ENCODE results near the gene IPCEF1. TPM values are rescaled to one million over a fixed set of nuclear protein-coding genes. Genes with fewer than 3 reads are reported as not detected.

IPCEF1 gene
- total RNA-seq, 1 donor from 2014 or later, result 18.8 TPM

DNA sequence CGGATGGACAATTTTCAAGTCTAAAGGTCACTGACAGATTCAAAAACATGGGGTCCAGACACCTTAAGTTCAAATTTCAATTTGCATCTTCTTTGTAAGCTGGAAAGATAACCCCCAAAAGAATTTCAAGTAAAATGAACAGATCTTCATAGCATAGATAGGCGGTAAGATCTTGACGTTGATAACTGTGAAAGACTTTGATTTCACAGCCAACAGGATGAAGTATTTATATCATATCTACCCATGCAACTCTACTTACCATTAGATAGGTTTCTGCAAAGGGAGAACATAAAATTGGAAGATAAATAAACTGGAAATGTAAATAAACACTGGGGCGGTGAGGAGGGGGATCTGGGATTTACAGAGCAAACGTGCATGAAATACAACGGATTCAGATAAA, 137.8 kb downstream of the IPCEF1 start:
- Mint-ChIP-seq H3K4me1 (ENCODE audit: unreplicated experiment) (peaks cover 22% of the 10 kb centered on the region), H3K27ac (ENCODE audit: unreplicated experiment) (no peak overlapping the region), H3K9me3 (ENCODE audit: unreplicated experiment) (no peaks in the 10 kb centered on the region), H3K4me3 (ENCODE audit: unreplicated experiment) (no peak overlapping the region), H3K27me3 (ENCODE audit: unreplicated experiment) (no peaks in the 10 kb centered on the region), H3K36me3 (ENCODE audit: low read depth, unreplicated experiment) (peaks cover 14% of the 10 kb centered on the region)
- no peak for TF ChIP-seq CTCF (IDR thresholded peaks at IDR 0.05; ENCODE audit: unreplicated experiment)
- DNase-seq (ENCODE audit: low spot score), result no peak

- no peaks in the 10 kb centered on the region for H3K9me3 Mint-ChIP-seq (ENCODE audit: unreplicated experiment)
- peaks cover 22% of the 10 kb centered on the region for H3K4me1 Mint-ChIP-seq (ENCODE audit: unreplicated experiment)
- peaks cover 14% of the 10 kb centered on the region for H3K36me3 Mint-ChIP-seq (ENCODE audit: low read depth, unreplicated experiment)
- H3K27ac Mint-ChIP-seq (ENCODE audit: unreplicated experiment), result no peak overlapping the region
- TF ChIP-seq CTCF (IDR thresholded peaks at IDR 0.05; ENCODE audit: unreplicated experiment), result no peak
- no peak overlapping the region for H3K4me3 Mint-ChIP-seq (ENCODE audit: unreplicated experiment)
- DNase-seq (ENCODE audit: low spot score), result no peak
- H3K27me3 Mint-ChIP-seq (ENCODE audit: unreplicated experiment), result no peaks in the 10 kb centered on the region
Observed at GRCh38 chr6:154218301-154218700, 138.3 kb downstream of the IPCEF1 start.

DNA sequence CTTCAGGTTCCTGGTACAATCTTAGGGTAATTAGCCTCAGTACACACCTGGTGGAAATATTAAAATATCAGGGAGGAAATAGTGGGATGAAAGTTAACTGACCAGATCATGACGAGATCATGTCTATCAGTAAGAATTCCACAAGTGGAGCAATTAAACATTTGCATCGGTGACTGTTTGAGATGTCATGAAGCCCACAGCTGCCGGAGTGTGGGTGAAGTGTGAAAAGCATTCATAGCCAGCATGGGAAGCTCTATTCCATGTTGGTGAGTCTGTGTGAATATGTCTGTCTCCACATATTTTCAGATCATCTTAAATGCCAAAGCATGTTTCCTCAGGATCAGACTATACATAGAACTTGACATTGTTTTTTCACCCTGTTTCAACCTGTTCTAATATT, 142.8 kb downstream of the IPCEF1 start:
- TF ChIP-seq CTCF (IDR thresholded peaks at IDR 0.05; ENCODE audit: unreplicated experiment), result no peak
- Mint-ChIP-seq H3K4me1 (ENCODE audit: unreplicated experiment) (peaks cover 8% of the 10 kb centered on the region), H3K27me3 (ENCODE audit: unreplicated experiment) (no peaks in the 10 kb centered on the region), H3K9me3 (ENCODE audit: unreplicated experiment) (no peaks in the 10 kb centered on the region), H3K4me3 (ENCODE audit: unreplicated experiment) (no peak overlapping the region), H3K36me3 (ENCODE audit: low read depth, unreplicated experiment) (peaks cover 11% of the 10 kb centered on the region), H3K27ac (ENCODE audit: unreplicated experiment) (no peak overlapping the region)
- no peak for DNase-seq (ENCODE audit: low spot score)

GRCh38 chr6:154210678-154211077, 145.9 kb downstream of the IPCEF1 start:
- no peak for TF ChIP-seq CTCF (IDR thresholded peaks at IDR 0.05; ENCODE audit: unreplicated experiment)
- H3K4me3 Mint-ChIP-seq (ENCODE audit: unreplicated experiment), result no peak overlapping the region
- H3K27ac Mint-ChIP-seq (ENCODE audit: unreplicated experiment), result no peak overlapping the region

GRCh38 chr6:154209555-154209954, 147.0 kb downstream of the IPCEF1 start:
- Mint-ChIP-seq H3K36me3 (ENCODE audit: low read depth, unreplicated experiment) (peaks cover 34% of the 10 kb centered on the region), H3K27ac (ENCODE audit: unreplicated experiment) (no peak overlapping the region), H3K4me3 (ENCODE audit: unreplicated experiment) (no peak overlapping the region), H3K27me3 (ENCODE audit: unreplicated experiment) (peaks cover 2% of the 10 kb centered on the region), H3K4me1 (ENCODE audit: unreplicated experiment) (peaks cover 5% of the 10 kb centered on the region), H3K9me3 (ENCODE audit: unreplicated experiment) (no peaks in the 10 kb centered on the region)
- no peak for DNase-seq (ENCODE audit: low spot score)
- TF ChIP-seq CTCF (IDR thresholded peaks at IDR 0.05; ENCODE audit: unreplicated experiment), result no peak

More at GRCh38 chr6:154210678-154211077, 145.9 kb downstream of the IPCEF1 start:
- no peaks in the 10 kb centered on the region for H3K4me1 Mint-ChIP-seq (ENCODE audit: unreplicated experiment)
- no peak for DNase-seq (ENCODE audit: low spot score)
- no peaks in the 10 kb centered on the region for H3K9me3 Mint-ChIP-seq (ENCODE audit: unreplicated experiment)
- H3K27me3 Mint-ChIP-seq (ENCODE audit: unreplicated experiment), result peaks cover 2% of the 10 kb centered on the region
- H3K36me3 Mint-ChIP-seq (ENCODE audit: low read depth, unreplicated experiment), result peaks cover 28% of the 10 kb centered on the region
